H9 (cell line): ENCODE results near the gene GPC6. TPM values are rescaled to one million over a fixed set of nuclear protein-coding genes. Genes with fewer than 3 reads are reported as not detected.

ENCODE experiments used
- DNase-seq: peaks from one replicate; pipeline ENCODE4 v3.0.0-alpha.2; 2017
- H2AFZ ChIP-seq: one replicate; pipeline ENCODE4 v1.6.1; 2013; ENCODE audit warnings: mild to moderate bottlenecking, low read length, control low read depth, moderate library complexity
- H2AK5ac ChIP-seq: 2 replicates; pipeline ENCODE4 v1.6.1; 2013; ENCODE audit warnings: low read length, control low read depth, mixed read lengths; ENCODE audit not compliant: insufficient read length
- H2BK120ac ChIP-seq: one replicate; pipeline ENCODE4 v1.6.1; 2013; ENCODE audit warnings: low read depth, mild to moderate bottlenecking, low read length, control low read depth, inconsistent platforms; ENCODE audit not compliant: poor library complexity, severe bottlenecking
- H2BK12ac ChIP-seq: 2 replicates; pipeline ENCODE4 v1.6.1; 2013; ENCODE audit warnings: low read length, control low read depth, mixed read lengths, low read depth; ENCODE audit not compliant: insufficient read length
- H2BK15ac ChIP-seq: 2 replicates; pipeline ENCODE4 v1.6.1; 2013; ENCODE audit warnings: low read depth, low read length, control low read depth
- H2BK20ac ChIP-seq: one replicate; pipeline ENCODE4 v1.6.1; 2013; ENCODE audit warnings: low read depth, mild to moderate bottlenecking, low read length, control low read depth, inconsistent platforms; ENCODE audit not compliant: poor library complexity, severe bottlenecking
- H2BK5ac ChIP-seq: 2 replicates; pipeline ENCODE4 v1.6.1; 2013; ENCODE audit warnings: low read length, control low read depth, mixed read lengths; ENCODE audit not compliant: insufficient read length
- H3K14ac ChIP-seq: 2 replicates; pipeline ENCODE4 v1.6.1; 2013; ENCODE audit warnings: low read length, control low read depth; ENCODE audit not compliant: insufficient read depth
- H3K18ac ChIP-seq: 2 replicates; pipeline ENCODE4 v1.6.1; 2013; ENCODE audit warnings: low read depth, mild to moderate bottlenecking, mixed read lengths, low read length, control low read depth; ENCODE audit not compliant: insufficient read length
- H3K23ac ChIP-seq: 2 replicates; pipeline ENCODE4 v1.6.1; 2013; ENCODE audit warnings: low read length, control low read depth, mixed read lengths, low read depth; ENCODE audit not compliant: insufficient read length
- H3K23me2 ChIP-seq: 2 replicates; pipeline ENCODE4 v1.6.1; 2013; ENCODE audit warnings: low read depth, mild to moderate bottlenecking, mixed read lengths, low read length, control low read depth; ENCODE audit not compliant: insufficient read length, poor library complexity, severe bottlenecking
- H3K27ac ChIP-seq: 2 replicates; pipeline ENCODE4 v1.5.1; 2013; ENCODE audit warnings: low read length, control low read depth, mixed read lengths, low read depth; ENCODE audit not compliant: insufficient read length
- H3K27me3 ChIP-seq: 2 replicates; pipeline ENCODE4 v1.6.1; 2013; ENCODE audit warnings: low read length, control low read depth, inconsistent platforms; ENCODE audit not compliant: insufficient read depth
- H3K4ac ChIP-seq: 2 replicates; pipeline ENCODE4 v1.6.1; 2013; ENCODE audit warnings: low read depth, mild to moderate bottlenecking, control low read depth, inconsistent platforms, low read length, moderate library complexity
- H3K4me1 ChIP-seq: 2 replicates; pipeline ENCODE4 v1.6.1; 2013; ENCODE audit warnings: low read length, control low read depth, inconsistent platforms; ENCODE audit not compliant: insufficient read depth
- H3K4me2 ChIP-seq: 2 replicates; pipeline ENCODE4 v1.6.1; 2013; ENCODE audit warnings: low read length, control low read depth, mixed read lengths; ENCODE audit not compliant: insufficient read length, insufficient read depth
- H3K56ac ChIP-seq: 2 replicates; pipeline ENCODE4 v1.6.1; 2013; ENCODE audit warnings: low read depth, mild to moderate bottlenecking, mixed read lengths, low read length, control low read depth; ENCODE audit not compliant: insufficient read length
- H3K79me1 ChIP-seq: 2 replicates; pipeline ENCODE4 v1.6.1; 2013; ENCODE audit warnings: low read depth, mild to moderate bottlenecking, moderate library complexity, low read length, control low read depth, inconsistent platforms; ENCODE audit not compliant: insufficient read depth, poor library complexity, severe bottlenecking
- H3K79me2 ChIP-seq: 2 replicates; pipeline ENCODE4 v1.6.1; 2013; ENCODE audit warnings: low read length, control low read depth, inconsistent platforms; ENCODE audit not compliant: insufficient read depth
- H3K9ac ChIP-seq: 2 replicates; pipeline ENCODE4 v1.6.1; 2013; ENCODE audit warnings: low read length, control low read depth, mixed read lengths; ENCODE audit not compliant: insufficient read length; ENCODE audit errors: extremely low read depth
- H3K9me3 ChIP-seq: one replicate; pipeline ENCODE4 v1.6.1; 2013; ENCODE audit warnings: low read depth, low read length, inconsistent platforms; ENCODE audit not compliant: control insufficient read depth
- H3T11ph ChIP-seq: one replicate; pipeline ENCODE4 v1.6.1; 2013; ENCODE audit warnings: mild to moderate bottlenecking, low read length, control low read depth, inconsistent platforms
- H4K20me1 ChIP-seq: one replicate; pipeline ENCODE4 v1.6.1; 2013; ENCODE audit not compliant: control insufficient read depth, insufficient read length, insufficient read depth
- H4K5ac ChIP-seq: 2 replicates; pipeline ENCODE4 v1.6.1; 2013; ENCODE audit warnings: low read depth, mild to moderate bottlenecking, mixed read lengths, low read length, control low read depth; ENCODE audit not compliant: insufficient read length
- H4K8ac ChIP-seq: replicated peaks from 2 replicates; pipeline ENCODE4 v1.6.1; 2013; ENCODE audit warnings: low read length, control low read depth, mixed read lengths, low read depth; ENCODE audit not compliant: insufficient read length
- H4K91ac ChIP-seq: 2 replicates; pipeline ENCODE4 v1.6.1; 2013; ENCODE audit warnings: low read depth, mild to moderate bottlenecking, moderate library complexity, mixed read lengths, low read length, control low read depth; ENCODE audit not compliant: insufficient read length
- H3K27ac Mint-ChIP-seq, 3 experiments: 2 replicates in 2 of 3; 3 replicates in 1 of 3; pipeline ENCODE4 v1.8.0; 2020 to 2021; ENCODE audit warnings: mixed read lengths in 3 of 3, mild to moderate bottlenecking in 1 of 3, moderate library complexity in 1 of 3
- H3K27me3 Mint-ChIP-seq: 2 replicates; pipeline ENCODE4 v1.8.0; 2021; ENCODE audit warnings: low read depth, mild to moderate bottlenecking, moderate library complexity, mixed read lengths
- H3K36me3 Mint-ChIP-seq, 3 experiments: 2 replicates in 2 of 3; 3 replicates in 1 of 3; pipeline ENCODE4 v1.8.0; 2020 to 2021; ENCODE audit warnings: low read depth in 3 of 3, mixed read lengths in 3 of 3; ENCODE audit not compliant: insufficient read depth in 1 of 3
- H3K4me1 Mint-ChIP-seq, 2 experiments: 2 replicates each; pipeline ENCODE4 v1.8.0; 2020; ENCODE audit warnings: mixed read lengths in 2 of 2
- H3K4me3 Mint-ChIP-seq, 2 experiments: 2 replicates in 1 of 2; 3 replicates in 1 of 2; pipeline ENCODE4 v1.8.0; 2020 to 2021; ENCODE audit warnings: mild to moderate bottlenecking in 2 of 2, mixed read lengths in 2 of 2, moderate library complexity in 1 of 2
- H3K9me3 Mint-ChIP-seq, 2 experiments: 2 replicates in 1 of 2; 3 replicates in 1 of 2; pipeline ENCODE4 v1.8.0; 2020; ENCODE audit warnings: mild to moderate bottlenecking in 2 of 2, mixed read lengths in 2 of 2, moderate library complexity in 1 of 2
- CTCF ChIP-seq: fragments of 200-600 bp; sonication (generic); conservative IDR thresholded peaks from 3 replicates; pipeline ENCODE4 v1.8.0; 2021; ENCODE audit warnings: antibody characterized with exemption, mild to moderate bottlenecking
- WGBS: extraction: QIAGEN DNeasy Blood & Tissue Kit; methylation state at CpG from one replicate; pipeline ENCODE4 v1.1.7; 2013; ENCODE audit warnings: missing lambda C conversion rate, low lambda C conversion rate, mixed read lengths; ENCODE audit not compliant: insufficient read length; ENCODE audit errors: extremely low coverage; 5-methylcytosine and 5-hydroxymethylcytosine counted together
- total RNA-seq: library from RNA; stranded (reverse); gene quantifications from 2 replicates; pipeline ENCODE4 v1.2.1, GENCODE V29; 2021

GPC6 gene
- total RNA-seq, 1 experiment from 2014 or later: 15.6 TPM

GRCh38 chr13:94454906-94455305 is 1228.3 kb downstream of the GPC6 start:
- no peak overlapping the region for H4K8ac ChIP-seq
- H2BK5ac ChIP-seq: no peak overlapping the region

More at GRCh38 chr13:94454906-94455305, 1228.3 kb downstream of the GPC6 start:
- Histone ChIP-seq H2BK120ac (no peak overlapping the region), H3K4ac (no peak overlapping the region), H3K9ac (no peak overlapping the region), H3K56ac (no peak overlapping the region), H4K5ac (no peak overlapping the region), H2AFZ (no peak overlapping the region), H2AK5ac (no peak overlapping the region), H3K79me2 (no peaks in the 10 kb centered on the region), H2BK20ac (no peak overlapping the region), H3K27me3 (no peaks in the 10 kb centered on the region), H2BK12ac (no peak overlapping the region), H3K27ac (no peak overlapping the region), H3K23ac (no peak overlapping the region), H3K14ac (no peak overlapping the region), H4K91ac (no peak overlapping the region), H3K18ac (no peak overlapping the region), H2BK15ac (no peak overlapping the region), H3T11ph (no peak overlapping the region), H3K4me2 (no peak overlapping the region), H4K20me1 (no peaks in the 10 kb centered on the region), H3K23me2 (no peaks in the 10 kb centered on the region), H3K4me1 (no peaks in the 10 kb centered on the region), H3K79me1 (no peaks in the 10 kb centered on the region), H3K9me3 (no peaks in the 10 kb centered on the region)
- Mint-ChIP-seq H3K4me1 (no peaks in the 10 kb centered on the region), H3K27me3 (no peaks in the 10 kb centered on the region), H3K36me3 (no peaks in the 10 kb centered on the region), H3K9me3 (no peaks in the 10 kb centered on the region), H3K27ac (no peak overlapping the region), H3K4me3 (no peak overlapping the region)
- DNase-seq: no peak
- WGBS: no CpG with 5 or more reads among the region's 2 CpGs
- no peak for TF ChIP-seq CTCF
